Measurements from ENCODE around the gene TEX54. TPM values are rescaled to one million over a fixed set of nuclear protein-coding genes. Genes with fewer than 3 reads are reported as not detected.

TEX54 gene
- polyA plus RNA-seq, 1 donor (not counting 4 experiments of a cell fraction or from before 2014, with no cell fraction given) = not detected

DNA sequence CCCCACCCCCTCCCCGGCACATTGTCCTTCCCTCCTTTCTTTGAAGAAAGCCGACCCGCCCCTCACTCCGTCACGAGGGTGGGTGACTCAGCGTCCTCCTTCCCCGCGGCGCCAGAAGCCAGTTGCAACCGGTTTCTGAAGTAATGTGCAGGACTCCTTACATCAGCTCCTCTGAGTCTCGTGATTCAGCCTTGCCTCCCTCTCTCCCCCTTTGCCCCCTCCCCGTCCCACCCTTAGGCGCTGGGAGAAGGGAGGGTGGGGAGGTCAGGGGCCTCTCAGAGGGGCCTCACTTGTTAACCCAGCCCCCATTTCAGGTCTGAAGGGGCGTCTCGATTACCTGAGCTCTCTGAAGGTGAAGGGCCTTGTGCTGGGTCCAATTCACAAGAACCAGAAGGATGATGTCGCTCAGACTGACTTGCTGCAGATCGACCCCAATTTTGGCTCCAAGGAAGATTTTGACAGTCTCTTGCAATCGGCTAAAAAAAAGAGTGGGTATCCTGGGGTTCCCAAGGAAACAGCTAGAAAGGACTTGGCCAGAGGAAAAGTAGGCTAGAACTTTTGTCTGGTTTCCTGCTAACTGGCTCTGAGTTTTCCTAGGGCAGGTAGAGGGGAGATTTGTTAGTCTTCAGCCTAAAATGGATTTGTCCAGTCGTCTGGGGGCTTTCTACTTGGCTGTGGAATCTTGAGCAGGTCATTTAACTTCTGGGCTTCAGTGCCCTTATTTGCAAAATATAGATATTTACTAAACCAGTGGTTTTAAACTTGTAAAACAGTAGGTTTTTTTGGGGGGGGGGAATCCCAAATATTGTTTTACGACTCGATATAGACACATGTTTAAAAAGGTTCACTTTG lies 49.2 kb upstream of the TEX54 start:
- FAIRE-seq (no peak), DNase-seq (ENCODE audit: low read depth, low spot score) (no peak)
- peaks cover 26% of the 10 kb centered on the region for H4K20me1 ChIP-seq (ENCODE audit: control insufficient read depth, extremely low read depth, insufficient read depth, low read length)
- peaks cover 34 to 45% of the 10 kb centered on the region in 2 experiments for H3K36me3 ChIP-seq (ENCODE audit: control insufficient read depth in 2 of 2, extremely low read depth in 1 of 2, insufficient read depth in 2 of 2, low read length in 2 of 2)
- peaks cover 41% of the 10 kb centered on the region for H3K4me1 ChIP-seq (ENCODE audit: control insufficient read depth, extremely low read depth, insufficient read depth, low read length)
- no peaks in the 10 kb centered on the region for H3K9me3 ChIP-seq (ENCODE audit: control insufficient read depth, low read depth, low read length)
- H3K27me3 ChIP-seq (ENCODE audit: control insufficient read depth, extremely low read depth, insufficient read depth, low read length) = no peaks in the 10 kb centered on the region
- dilution Hi-C loops (cut with MboI; ENCODE audit: extremely low pct_ligation_motif_present, low sequenced_read_pairs) = no loop called here
- H3K79me2 ChIP-seq (ENCODE audit: control insufficient read depth, insufficient read depth, low read length) = peaks cover 50% of the 10 kb centered on the region
- no peak overlapping the region for H2AFZ ChIP-seq (ENCODE audit: control insufficient read depth, low read length)
- TF ChIP-seq CTCF (optimal IDR thresholded peaks at IDR 0.05 in 1 of 3, IDR thresholded peaks at IDR 0.05 in 1 of 3, conservative IDR thresholded peaks at IDR 0.05 in 1 of 3; ENCODE audit: extremely low read depth in 1 of 3, insufficient read depth in 2 of 3, low read length in 3 of 3) = no peak
- TF ChIP-seq EZH2 (IDR thresholded peaks at IDR 0.05; ENCODE audit: low read length) = no peak
- peak overlapping the region; percentile 98 for H3K4me2 ChIP-seq (ENCODE audit: control insufficient read depth, extremely low read depth, insufficient read depth, low read depth, low read length)
- H3K9ac ChIP-seq (ENCODE audit: control insufficient read depth, extremely low read depth, insufficient read depth, low read length) = peak overlapping the region; percentile 98
- H3K4me3 ChIP-seq (ENCODE audit: control insufficient read depth in 2 of 3, extremely low read depth in 1 of 3, insufficient read depth in 2 of 3, low read depth in 1 of 3, low read length in 3 of 3) = peak overlapping the region; percentile 77 to 100 (median 95)
- peaks cover 2% of the 10 kb centered on the region for H3K9me1 ChIP-seq (ENCODE audit: control insufficient read depth, extremely low read depth, insufficient read depth, low read length)
- peak overlapping the region; percentile 99 for H3K27ac ChIP-seq (ENCODE audit: control insufficient read depth, insufficient read depth, low read length)

GRCh38 chr11:62880803-62881578 lies 48.4 kb upstream of the TEX54 start, which contains the start of gene SLC3A2:
SLC3A2 (plus strand) TSS chr11:62880896; CDS start chr11:62881024, 128 bp downstream.
- H3K36me3 ChIP-seq (ENCODE audit: control insufficient read depth in 2 of 2, extremely low read depth in 1 of 2, insufficient read depth in 2 of 2, low read length in 2 of 2) = peaks cover 26 to 36% of the 10 kb centered on the region in 2 experiments

More at GRCh38 chr11:62880803-62881578, 48.4 kb upstream of the TEX54 start, which contains the start of gene SLC3A2:
- Histone ChIP-seq H3K27me3 (ENCODE audit: control insufficient read depth, extremely low read depth, insufficient read depth, low read length) (no peaks in the 10 kb centered on the region), H3K9me1 (ENCODE audit: control insufficient read depth, extremely low read depth, insufficient read depth, low read length) (no peaks in the 10 kb centered on the region), H2AFZ (ENCODE audit: control insufficient read depth, low read length) (peak within 1 kb of the TSS; percentile 54), H3K4me3 (ENCODE audit: control insufficient read depth in 2 of 3, extremely low read depth in 1 of 3, insufficient read depth in 2 of 3, low read depth in 1 of 3, low read length in 3 of 3) (peak within 1 kb of the TSS; percentile 77 to 100 (median 95)), H4K20me1 (ENCODE audit: control insufficient read depth, extremely low read depth, insufficient read depth, low read length) (peaks cover 24% of the 10 kb centered on the region), H3K4me2 (ENCODE audit: control insufficient read depth, extremely low read depth, insufficient read depth, low read depth, low read length) (peak within 1 kb of the TSS; percentile 99), H3K9ac (ENCODE audit: control insufficient read depth, extremely low read depth, insufficient read depth, low read length) (peak within 1 kb of the TSS; percentile 98), H3K9me3 (ENCODE audit: control insufficient read depth, low read depth, low read length) (no peaks in the 10 kb centered on the region), H3K27ac (ENCODE audit: control insufficient read depth, insufficient read depth, low read length) (peak within 1 kb of the TSS; percentile 99), H3K4me1 (ENCODE audit: control insufficient read depth, extremely low read depth, insufficient read depth, low read length) (peaks cover 47% of the 10 kb centered on the region), H3K79me2 (ENCODE audit: control insufficient read depth, insufficient read depth, low read length) (peaks cover 44% of the 10 kb centered on the region)
- FAIRE-seq (no peak), DNase-seq (ENCODE audit: low read depth, low spot score) (peak; percentile 89)
- dilution Hi-C loops (cut with MboI; ENCODE audit: extremely low pct_ligation_motif_present, low sequenced_read_pairs) = no loop called here
- peak; percentile 42 to 88 (median 77) for TF ChIP-seq CTCF (optimal IDR thresholded peaks at IDR 0.05 in 1 of 3, IDR thresholded peaks at IDR 0.05 in 1 of 3, conservative IDR thresholded peaks at IDR 0.05 in 1 of 3; ENCODE audit: extremely low read depth in 1 of 3, insufficient read depth in 2 of 3, low read length in 3 of 3)
- no peak for TF ChIP-seq EZH2 (IDR thresholded peaks at IDR 0.05; ENCODE audit: low read length)
